ENCODE data around the gene BAG3.
"Not testable (repeated sequence)": the region's sequence is repeated elsewhere in the genome, so short reads cannot be mapped to it uniquely, and the experiment has no call there.

The BAG3 gene

GRCh38 chr10:119640384-119640783, 10.8 kb upstream of the BAG3 start:
- DNase-seq (ENCODE audit: extremely low read depth in 1 of 2, low read depth in 1 of 2): no peak

- no peak for DNase-seq (ENCODE audit: extremely low read depth in 1 of 2, low read depth in 1 of 2)
These were observed 10.2 kb upstream of the BAG3 start for GRCh38 chr10:119640875-119641526.

- no peak for DNase-seq (ENCODE audit: extremely low read depth in 1 of 2, low read depth in 1 of 2)
These were observed 8.5 kb upstream of the BAG3 start for GRCh38 chr10:119642556-119643111.

DNA sequence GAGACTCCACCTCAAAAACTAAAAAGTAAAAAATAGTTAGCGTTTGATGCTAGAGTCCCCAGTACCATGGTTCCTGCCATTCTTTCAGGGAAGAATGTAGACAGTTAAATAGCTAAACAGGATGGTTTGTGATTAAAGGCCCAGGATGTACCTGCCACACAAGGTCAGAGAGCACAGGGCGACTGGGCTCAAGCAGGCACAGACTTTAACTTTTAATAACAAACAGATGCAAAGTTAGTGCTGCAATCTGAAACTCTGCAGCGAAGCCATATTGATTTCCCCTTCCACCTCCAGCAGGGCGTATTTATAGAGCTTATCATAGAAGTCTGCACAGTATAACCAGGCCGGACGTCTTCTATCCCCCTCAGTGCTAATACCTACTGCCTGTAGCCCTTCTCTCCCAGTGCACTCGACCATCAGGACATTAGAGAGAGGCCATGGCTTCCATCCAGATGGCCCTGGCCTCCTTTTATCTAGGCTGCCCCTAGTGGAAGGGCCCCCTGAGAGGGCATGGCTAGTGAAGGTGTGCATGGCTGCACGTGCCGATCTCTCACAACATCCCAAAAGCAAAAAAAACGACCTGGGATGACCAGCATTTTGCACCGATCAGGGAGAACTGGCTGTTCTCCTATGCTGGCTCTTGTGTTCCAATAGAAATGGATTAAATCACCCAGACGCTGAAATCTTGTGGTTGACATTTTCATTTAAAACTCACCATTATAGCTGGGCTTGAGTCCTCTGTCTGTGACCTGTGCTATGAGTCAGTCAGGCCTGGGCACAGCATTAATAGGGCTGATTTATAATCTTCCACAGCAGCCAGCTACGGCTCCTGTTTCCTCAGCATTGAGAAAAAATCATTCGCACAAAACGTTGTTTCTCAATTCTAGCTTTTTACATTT, 7.6 kb upstream of the BAG3 start:
- DNase-seq (ENCODE audit: extremely low read depth in 1 of 2, low read depth in 1 of 2): no peak

- DNase-seq (ENCODE audit: extremely low read depth in 1 of 2, low read depth in 1 of 2): no peak
These were observed 6.9 kb upstream of the BAG3 start for GRCh38 chr10:119644205-119644814.

GRCh38 chr10:119644994-119645393, 6.2 kb upstream of the BAG3 start:
- DNase-seq (ENCODE audit: extremely low read depth in 1 of 2, low read depth in 1 of 2): no peak

- no peak for DNase-seq (ENCODE audit: extremely low read depth in 1 of 2, low read depth in 1 of 2)
These were observed 1.1 kb upstream of the BAG3 start for GRCh38 chr10:119650062-119650461.

GRCh38 chr10:119651514-119652360, 557 bp downstream of the BAG3 start:
- no peak for DNase-seq (ENCODE audit: extremely low read depth in 1 of 2, low read depth in 1 of 2)

DNA sequence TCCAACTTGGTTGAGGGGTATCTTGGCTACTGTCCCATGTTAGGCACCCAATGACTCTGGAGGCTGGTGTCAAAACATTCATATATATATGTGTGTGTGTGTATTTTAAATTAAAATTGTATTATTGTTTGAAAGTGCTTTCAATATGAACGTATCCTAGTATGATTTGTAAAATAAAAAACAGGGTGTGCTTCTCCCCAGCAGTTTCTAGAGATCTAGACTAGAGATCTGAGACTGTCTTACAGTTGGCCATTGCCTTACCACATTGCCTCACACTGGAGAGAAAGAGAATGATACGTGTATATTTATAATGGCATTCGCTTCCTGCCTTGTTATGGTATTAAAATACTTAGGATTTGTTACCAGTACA, 1.2 kb downstream of the BAG3 start:
- no peak for DNase-seq (ENCODE audit: extremely low read depth in 1 of 2, low read depth in 1 of 2)

- no peak for DNase-seq (ENCODE audit: extremely low read depth in 1 of 2, low read depth in 1 of 2)
These were observed 2.0 kb downstream of the BAG3 start for GRCh38 chr10:119653209-119653608.

DNA sequence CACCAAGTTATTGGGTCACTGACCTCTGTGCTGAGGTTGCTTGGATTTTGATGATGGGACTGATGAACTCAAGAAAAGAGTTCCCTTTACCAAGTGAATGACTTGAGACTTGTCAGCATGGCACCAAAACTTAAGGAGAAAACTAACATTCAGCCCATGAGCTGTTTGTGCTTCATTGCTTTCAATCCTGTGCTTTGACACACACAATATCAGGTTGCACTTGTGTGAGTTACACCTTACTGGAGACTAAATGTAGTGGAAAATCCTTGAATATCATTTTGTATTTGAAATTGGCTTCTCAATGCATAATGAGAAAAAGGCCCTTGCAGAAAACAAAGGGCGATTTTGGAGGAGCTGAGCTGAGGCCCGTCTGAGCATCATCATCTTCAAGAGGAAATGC, 2.7 kb downstream of the BAG3 start:
- DNase-seq (ENCODE audit: extremely low read depth in 1 of 2, low read depth in 1 of 2): no peak

- DNase-seq (ENCODE audit: extremely low read depth in 1 of 2, low read depth in 1 of 2): no peak
These were observed 3.4 kb downstream of the BAG3 start for GRCh38 chr10:119654540-119654939.

DNA sequence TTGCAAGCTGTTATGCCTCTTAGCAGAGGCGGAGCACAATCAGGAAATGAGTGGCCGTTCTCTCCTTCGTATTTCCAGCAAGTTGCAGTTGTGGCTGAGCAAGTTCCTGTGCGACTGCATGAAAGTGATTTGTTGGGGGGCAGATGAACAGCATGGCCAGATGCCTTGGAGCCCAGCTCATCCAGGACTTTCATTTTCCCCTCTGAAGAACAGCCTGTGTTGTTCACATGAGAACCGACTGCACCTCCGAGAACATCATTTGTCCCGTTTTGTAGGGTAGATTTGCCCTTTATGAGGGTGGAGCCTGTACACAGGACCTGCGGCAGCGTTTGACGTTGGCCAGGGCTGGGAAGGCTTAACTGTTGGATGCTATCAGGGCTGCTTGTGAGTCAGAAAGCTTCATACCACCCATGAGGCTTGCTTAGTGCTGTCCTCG, 4.4 kb downstream of the BAG3 start:
- DNase-seq (ENCODE audit: extremely low read depth in 1 of 2, low read depth in 1 of 2): no peak

DNA sequence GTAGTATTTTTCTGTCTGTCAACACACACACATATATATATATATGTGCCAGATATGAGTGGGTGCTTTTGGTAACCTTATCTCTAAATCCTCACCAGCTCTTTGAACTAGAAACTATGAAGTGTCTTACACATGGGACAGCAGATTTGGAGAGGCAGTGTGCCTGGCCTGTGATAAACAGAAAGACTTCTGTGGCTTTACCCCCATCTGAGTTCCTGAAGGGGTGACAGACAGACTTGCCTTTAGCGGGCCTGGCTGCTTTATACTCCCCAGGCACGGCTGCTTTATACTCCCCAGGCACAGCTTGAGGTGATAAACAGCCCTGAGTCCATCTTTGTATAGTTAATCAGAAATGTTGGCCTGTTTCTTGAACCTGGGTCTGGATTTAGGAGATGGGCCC, 5.6 kb downstream of the BAG3 start:
- no peak for DNase-seq (ENCODE audit: extremely low read depth in 1 of 2, low read depth in 1 of 2)

- DNase-seq (ENCODE audit: extremely low read depth in 1 of 2, low read depth in 1 of 2): no peak
These were observed 6.5 kb downstream of the BAG3 start for GRCh38 chr10:119657725-119658124.

GRCh38 chr10:119658274-119658673, 7.1 kb downstream of the BAG3 start:
- DNase-seq (ENCODE audit: extremely low read depth in 1 of 2, low read depth in 1 of 2): no peak

- DNase-seq (ENCODE audit: extremely low read depth in 1 of 2, low read depth in 1 of 2): no peak
These were observed 8.8 kb downstream of the BAG3 start for GRCh38 chr10:119659951-119660350.

- not testable (repeated sequence) for DNase-seq (ENCODE audit: extremely low read depth in 1 of 2, low read depth in 1 of 2)
These were observed 11.0 kb downstream of the BAG3 start for GRCh38 chr10:119662076-119662605.

DNA sequence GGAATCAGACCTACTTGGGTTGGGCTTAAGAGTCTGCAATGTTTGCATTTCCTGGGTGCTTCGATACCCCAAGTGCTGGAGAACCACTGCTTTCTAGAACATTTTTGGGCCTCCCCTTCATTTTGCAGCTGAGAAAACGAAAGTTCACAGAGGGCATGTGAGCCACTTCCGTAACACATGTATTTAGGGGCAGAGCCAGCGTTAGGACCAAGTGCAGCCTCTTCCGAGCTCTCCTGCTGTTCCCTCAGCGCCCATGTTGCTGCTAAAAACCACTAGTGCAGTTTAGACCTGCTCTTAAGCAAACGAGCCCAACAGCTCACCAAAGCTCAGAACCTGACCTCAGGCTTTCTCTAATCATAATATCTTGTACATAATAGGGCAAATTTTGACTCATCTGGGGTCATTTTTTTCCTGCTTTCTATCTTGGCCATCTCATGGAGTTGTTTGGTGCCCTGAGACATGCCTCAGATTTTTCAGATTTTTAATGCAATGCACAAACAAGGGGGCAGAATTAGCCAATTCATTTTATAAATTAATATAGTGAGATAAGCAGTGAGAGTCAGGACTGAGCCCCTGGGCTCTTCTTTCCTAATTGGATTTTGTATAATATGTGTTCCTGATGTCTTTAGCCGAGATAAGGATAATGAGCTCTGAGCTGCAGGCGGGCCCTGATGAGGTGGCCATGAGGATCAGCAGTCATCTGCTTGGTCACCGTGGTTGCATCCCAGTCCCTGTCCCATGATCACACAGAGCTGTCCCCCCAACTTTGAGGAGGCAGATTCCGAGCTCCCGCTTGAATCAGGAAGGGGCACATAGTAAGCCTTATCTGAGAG, 12.9 kb downstream of the BAG3 start:
- no peak for DNase-seq (ENCODE audit: extremely low read depth in 1 of 2, low read depth in 1 of 2)
